GM19467 (cell line): Measurements from ENCODE around the gene TTC33.

Source experiments
- ATAC-seq: cut with Tn5 transposase; IDR thresholded peaks from one replicate; pipeline ENCODE4 v1.9.1; 2021; ENCODE audit warnings: mild to moderate bottlenecking, moderate library complexity; ENCODE audit not compliant: unreplicated experiment

Gene TTC33

DNA sequence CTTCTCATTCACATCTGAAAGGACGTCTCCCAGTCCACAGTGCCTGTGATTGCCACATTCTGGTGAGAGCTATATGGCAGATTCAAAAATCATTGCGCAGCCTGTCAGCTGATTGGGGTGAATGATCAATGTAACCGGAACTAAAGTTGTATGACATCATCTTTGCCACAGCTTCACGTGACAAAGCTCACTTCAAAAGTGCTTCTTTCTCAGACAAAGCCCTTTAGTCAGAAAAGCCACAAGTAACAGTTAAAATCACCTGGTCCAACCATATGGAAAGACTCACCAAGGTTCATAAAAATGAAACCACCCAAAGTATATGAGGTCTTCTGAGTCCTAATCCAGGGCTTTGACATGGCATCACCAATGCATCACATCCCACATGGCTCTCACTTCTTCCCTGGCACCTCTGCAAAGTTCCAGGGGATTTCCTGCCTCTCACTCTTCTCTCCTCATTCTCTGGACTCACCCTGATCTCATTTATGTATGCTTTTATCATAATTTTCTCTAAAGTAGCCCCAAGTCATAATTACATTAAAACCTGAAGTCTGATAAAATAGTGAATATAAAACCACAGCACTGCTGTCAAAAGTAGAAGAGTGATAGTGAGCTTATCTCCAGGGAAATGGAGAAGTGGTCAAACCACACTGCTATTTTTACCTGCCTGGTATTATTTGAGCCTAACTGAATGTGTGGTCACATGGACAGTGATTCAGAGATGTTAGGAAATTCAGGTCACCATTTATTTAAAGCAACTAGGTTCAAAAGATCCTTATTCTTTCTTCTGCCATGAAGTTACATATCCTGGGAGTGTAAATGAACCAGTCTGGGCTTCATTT is 269.1 kb downstream of the TTC33 start:
- peak; percentile 39 for ATAC-seq

DNA sequence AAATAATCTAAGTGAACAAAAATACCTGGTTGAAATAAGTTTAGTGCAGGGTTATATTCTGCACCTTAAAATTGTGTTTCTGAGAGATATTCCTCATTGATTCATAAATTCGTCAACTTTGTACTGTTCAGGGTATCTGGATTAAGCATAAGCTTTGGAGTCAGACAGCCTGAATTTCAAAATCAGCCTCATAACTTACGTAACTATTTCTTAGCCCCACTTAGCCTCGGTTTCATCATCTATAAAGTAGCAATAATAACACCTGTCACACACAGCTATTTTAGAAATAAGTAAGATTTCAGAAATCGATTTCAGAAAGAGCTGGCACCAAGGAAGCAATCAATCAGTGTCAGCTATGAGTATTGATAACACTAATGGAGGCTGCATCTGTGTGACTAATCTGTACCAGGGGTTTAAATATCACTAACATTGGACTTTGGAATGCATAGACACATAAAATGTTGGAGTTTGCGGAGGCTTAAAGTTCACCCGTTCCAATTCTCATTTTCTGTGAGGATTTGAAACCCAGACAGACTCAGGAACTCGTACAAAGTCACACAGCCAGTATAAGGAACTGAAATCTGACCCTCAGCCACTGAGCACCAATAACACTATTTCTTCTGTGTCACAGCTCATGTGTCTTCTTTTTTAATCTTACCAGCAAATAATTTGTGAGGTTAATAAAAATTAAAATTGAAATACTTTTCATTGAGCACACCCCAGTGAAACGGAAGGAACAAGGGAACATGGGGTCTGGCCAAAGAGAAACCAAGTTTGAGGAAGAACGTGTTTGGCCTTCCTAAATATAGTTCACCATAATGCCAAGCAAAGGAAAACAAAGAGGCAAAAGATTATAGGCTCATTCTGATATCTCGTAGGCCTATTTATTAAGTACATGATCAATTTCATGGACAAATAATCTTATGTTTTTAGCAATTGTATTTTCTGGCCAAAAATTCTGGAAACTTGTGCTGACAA is 270.5 kb downstream of the TTC33 start:
- peak; percentile 56 for ATAC-seq

DNA sequence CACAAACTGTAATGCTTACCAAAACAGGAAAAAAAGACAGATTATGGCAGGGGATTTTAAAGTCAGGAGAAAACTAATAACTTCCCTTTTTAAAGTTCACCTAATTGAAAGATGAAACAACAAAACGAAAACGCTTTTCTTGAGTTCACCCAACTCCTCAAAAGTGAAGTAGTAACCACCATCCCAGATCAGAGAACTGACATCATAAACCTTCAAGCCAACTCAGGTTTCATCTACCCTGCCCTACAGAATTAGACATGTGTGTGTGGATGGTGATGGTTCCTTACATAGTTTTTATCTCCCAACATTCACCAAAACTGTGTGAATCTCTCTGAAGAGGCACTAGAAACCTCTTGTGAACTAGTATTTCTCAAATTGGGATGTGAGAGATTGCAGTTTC is 271.3 kb downstream of the TTC33 start:
- ATAC-seq, result no peak

DNA sequence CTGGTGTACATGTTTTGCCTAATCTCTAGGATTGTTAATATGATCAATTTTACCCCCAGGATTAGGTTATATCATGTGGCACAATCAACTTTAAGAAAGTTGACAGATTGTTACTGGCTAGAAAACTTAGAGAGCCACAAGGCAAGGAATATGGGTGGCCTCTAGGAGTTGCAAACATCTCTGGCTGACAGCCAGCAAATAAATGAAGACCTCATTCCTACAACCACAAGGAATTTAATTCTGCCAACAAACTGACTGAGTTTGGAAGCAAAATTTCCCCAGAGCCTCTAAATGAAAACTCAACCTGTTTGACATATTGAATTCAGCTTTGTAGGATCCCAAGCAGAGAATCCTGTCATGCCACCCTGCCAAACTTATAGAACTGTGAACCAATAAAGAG is 272.4 kb downstream of the TTC33 start:
- ATAC-seq, result no peak

DNA sequence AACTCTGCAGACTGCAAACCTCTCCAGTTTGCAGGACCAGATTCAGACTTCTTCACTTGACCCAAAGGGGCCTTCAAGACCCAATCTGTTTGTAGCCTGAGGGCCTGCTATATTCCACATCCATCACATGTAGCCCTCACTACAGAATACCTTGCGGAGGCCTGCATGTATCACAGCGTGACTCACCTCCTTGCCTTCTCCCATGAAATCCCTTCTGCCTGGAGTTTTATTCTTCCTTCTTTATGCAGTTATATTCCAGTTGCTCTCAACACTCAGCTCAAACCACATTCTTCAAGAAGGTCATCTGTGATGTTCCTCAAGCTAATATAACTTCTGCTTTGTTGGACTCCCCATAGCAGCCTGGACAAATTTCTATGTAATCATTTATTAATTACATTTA is 274.5 kb downstream of the TTC33 start:
- ATAC-seq, result no peak

DNA sequence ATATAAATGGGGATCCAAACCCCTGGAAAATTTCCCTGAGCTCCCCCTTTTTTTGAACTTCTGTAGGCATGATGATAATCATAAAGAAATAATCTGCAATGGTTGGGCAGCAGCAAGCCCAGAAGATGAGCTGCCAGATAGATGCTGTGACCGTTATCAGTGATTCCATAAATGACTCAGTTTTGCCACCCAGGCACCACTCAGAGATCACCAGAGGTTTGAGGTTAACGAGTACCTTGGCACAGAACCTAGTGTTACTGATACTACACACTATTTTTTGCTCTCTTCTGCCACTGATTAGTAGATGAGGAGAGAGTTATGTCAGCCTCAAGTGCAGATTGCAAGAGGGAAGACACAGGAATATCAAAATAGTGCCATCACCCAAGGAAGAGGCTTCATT is 275.4 kb downstream of the TTC33 start:
- no peak for ATAC-seq

DNA sequence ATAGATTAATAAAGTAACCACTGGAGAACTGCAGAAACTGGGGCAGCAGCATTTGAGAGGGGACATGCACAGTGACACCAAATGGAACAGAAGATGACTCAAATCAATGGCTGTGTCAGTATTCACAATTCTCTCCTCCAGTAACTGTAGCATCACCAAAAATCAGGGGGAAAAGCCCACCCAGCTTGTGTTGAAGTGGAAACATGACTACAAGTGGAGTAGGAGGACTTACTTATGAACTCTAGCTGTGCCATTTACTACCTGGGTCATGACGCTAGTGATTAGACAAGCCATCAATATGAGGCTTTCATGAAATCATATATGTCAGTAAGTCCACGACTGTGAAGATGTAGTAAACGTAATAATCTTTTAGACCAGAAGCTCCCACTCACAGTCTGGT is 275.8 kb downstream of the TTC33 start:
- no peak for ATAC-seq

DNA sequence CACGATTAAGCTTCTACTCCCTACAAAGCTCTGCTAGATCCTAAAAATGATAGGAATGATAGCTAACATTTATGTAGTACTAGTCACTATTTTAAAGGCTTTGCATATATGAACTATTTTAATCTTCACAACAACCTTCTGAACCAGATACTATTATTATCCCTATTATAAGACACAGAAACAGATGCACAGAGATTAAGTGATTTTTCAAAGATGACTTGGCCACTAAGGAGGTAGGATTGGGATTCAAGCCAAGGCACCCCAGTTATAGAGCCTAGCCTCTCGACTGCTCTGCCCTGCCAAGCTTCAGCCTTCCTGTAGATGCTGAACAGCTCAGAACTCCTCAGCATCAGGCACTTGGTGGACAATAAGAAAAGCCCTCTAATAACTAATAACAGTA is 277.0 kb downstream of the TTC33 start:
- no peak for ATAC-seq

DNA sequence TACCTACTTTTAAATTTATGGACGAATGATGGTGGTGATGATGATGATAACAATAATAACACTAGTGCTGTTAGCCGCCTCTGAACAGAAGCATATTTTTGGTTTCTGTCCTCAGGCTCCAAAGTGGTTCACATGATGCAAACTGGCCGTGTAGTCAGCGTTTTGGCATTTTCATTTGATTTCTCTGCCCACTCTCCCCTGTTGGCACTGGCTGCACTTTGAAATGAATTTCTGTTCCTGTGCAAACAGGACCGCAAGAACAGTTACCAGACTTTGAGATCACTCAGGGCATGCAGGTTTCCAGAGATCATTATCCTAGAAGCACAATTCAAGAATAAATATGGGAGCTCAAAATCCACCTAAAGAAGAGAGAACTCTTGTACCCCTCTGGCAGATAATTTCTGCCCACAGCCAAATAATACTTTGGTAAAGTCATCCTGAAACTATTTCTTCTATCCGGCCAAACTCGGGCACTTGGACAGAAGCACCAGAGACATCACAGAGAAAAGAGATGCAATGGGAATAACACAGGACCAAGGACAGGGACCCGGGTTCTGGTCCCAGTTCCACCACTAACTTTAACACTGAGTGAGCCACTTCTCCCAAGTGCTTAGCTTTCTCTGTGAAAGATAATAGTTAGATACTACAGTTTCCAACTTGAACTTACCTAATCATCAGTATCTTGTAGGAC is 277.8 kb downstream of the TTC33 start:
- no peak for ATAC-seq

DNA sequence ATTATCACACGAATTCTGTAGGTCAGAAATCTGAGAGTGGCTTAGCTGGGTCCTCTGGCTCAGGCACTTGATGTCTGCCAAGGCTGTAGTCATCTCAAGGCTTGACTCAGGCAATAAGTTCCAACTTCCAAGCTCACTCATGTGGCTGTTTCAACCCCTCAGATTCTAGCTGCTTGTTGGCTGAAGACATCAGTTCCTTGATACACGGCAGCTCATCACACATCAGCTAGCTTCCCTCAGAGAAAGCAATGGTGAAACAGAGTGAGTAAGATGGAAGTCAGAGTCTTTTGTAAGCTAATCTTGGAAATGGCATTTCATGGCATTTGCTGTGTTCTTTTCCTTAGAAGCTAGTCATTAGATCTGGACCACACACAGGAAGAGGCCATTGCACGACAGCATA is 280.2 kb downstream of the TTC33 start:
- no peak for ATAC-seq

DNA sequence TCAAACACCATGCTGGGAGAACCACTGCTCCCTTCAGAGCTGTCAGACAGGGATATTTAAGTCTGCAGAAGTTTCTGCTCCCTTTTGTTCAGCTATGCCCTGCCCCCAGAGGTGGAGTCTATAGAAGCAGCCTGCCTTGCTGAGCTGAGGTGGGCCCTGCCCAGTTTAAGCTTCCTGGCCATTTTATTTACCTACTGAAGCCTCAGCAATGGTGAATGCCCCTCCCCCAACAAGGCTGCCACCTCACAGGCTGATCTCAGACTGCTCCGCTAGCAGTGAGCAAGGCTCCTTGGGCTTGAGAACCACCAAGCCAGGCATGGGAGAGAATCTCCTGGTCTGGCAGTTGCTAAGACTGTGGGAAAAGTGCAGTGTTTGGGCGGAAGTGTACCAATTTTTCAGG is 281.5 kb downstream of the TTC33 start:
- no peak for ATAC-seq

DNA sequence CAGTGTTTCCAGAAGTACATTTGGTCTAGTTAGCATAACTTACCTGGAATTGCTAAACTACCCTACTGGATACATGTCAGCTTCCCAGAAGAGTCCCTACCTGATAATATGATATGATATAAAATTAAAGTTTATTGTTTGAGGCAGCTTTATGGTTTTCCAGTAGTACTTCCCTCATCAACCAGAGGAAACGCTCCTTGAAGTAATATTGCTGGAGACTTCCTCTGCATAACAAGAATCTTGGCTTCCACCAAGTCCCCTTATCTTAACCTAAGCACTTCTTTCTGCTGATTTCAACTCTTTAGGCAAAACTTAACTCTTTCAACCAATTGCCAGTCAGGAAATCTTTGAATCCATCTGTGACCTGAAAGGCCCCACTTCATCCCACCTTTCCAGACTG is 290.3 kb downstream of the TTC33 start:
- ATAC-seq, result no peak

DNA sequence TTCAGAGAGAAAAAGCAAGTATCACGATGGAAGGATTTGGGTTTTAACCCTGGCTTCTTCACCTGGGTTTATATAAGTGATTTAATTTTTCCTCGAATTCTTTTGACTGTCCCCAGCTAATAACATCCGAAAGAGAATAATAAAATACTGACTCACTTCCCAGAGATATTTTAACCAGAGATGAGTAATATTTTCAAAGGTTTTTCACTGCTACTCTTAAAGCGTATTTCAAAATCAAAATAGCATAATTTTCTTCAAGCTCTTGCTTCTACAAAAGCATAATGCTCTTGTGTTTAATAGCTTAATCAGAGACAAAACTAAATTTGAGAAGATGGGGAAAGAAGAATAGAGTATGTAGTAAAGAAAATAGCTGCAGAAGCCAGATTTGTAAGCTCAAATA is 291.2 kb downstream of the TTC33 start:
- ATAC-seq, result no peak
